KMS-11 (cell line): Measurements from ENCODE around the gene TRIM6.
A peak's percentile ranks its signal among the peaks of the same experiment; 100 is the strongest.
"Not testable (repeated sequence)": the region's sequence is repeated elsewhere in the genome, so short reads cannot be mapped to it uniquely, and the experiment has no call there.

Experiments used
- H2AFZ ChIP-seq: fragments of 200-600 bp; sonication (generic); 2 replicates; pipeline ENCODE4 v1.6.1; 2016; ENCODE audit warnings: antibody characterized with exemption, mixed run types, low read depth
- H3K27ac ChIP-seq: fragments of 200-600 bp; sonication (generic); 2 replicates; pipeline ENCODE4 v1.6.1; 2016; ENCODE audit warnings: mild to moderate bottlenecking, mixed run types
- H3K27me3 ChIP-seq: fragments of 200-600 bp; sonication (generic); 2 replicates; pipeline ENCODE4 v1.6.1; 2017; ENCODE audit warnings: mild to moderate bottlenecking, low read depth, mixed run types, moderate library complexity; ENCODE audit not compliant: insufficient read depth
- H3K36me3 ChIP-seq: fragments of 200-600 bp; sonication (generic); 2 replicates; pipeline ENCODE4 v1.6.1; 2017; ENCODE audit warnings: mild to moderate bottlenecking, mixed run types; ENCODE audit not compliant: insufficient read depth
- H3K4me1 ChIP-seq: fragments of 200-600 bp; sonication (generic); 2 replicates; pipeline ENCODE4 v1.6.1; 2016; ENCODE audit warnings: mild to moderate bottlenecking, low read depth, mixed run types; ENCODE audit not compliant: poor library complexity, severe bottlenecking
- H3K4me2 ChIP-seq: fragments of 200-600 bp; sonication (generic); 2 replicates; pipeline ENCODE4 v1.7.0; 2016; ENCODE audit warnings: mild to moderate bottlenecking, mixed run types
- H3K4me3 ChIP-seq: fragments of 200-600 bp; sonication (generic); IDR thresholded peaks from 2 replicates; pipeline ENCODE4 v1.6.1; 2017; ENCODE audit warnings: low read depth, low read length, mixed read lengths; ENCODE audit not compliant: insufficient read depth
- H3K79me2 ChIP-seq: fragments of 200-600 bp; sonication (generic); 2 replicates; pipeline ENCODE4 v1.6.1; 2016; ENCODE audit warnings: low read depth, mixed run types; ENCODE audit not compliant: insufficient read depth
- H3K9ac ChIP-seq: fragments of 200-600 bp; sonication (generic); 2 replicates; pipeline ENCODE4 v1.6.1; 2016; ENCODE audit warnings: mild to moderate bottlenecking, mixed run types
- H4K20me1 ChIP-seq: fragments of 200-600 bp; sonication (generic); 2 replicates; pipeline ENCODE4 v1.6.1; 2016; ENCODE audit warnings: mild to moderate bottlenecking, mixed run types; ENCODE audit not compliant: insufficient read depth
- CTCF ChIP-seq: fragments of 200-600 bp; sonication (generic); conservative IDR thresholded peaks from 2 replicates; pipeline ENCODE4 v1.6.1; 2017; ENCODE audit warnings: low read depth, mild to moderate bottlenecking, antibody characterized with exemption, low read length, moderate library complexity, mixed read lengths

TRIM6 gene

GRCh38 chr11:5591613-5592012 is 4.8 kb upstream of the TRIM6 start:
- Histone ChIP-seq H2AFZ (no peak overlapping the region), H3K9ac (no peak overlapping the region), H3K4me2 (no peak overlapping the region)

GRCh38 chr11:5592615-5593014 is 3.8 kb upstream of the TRIM6 start:
- no peak overlapping the region for H3K4me2 ChIP-seq
- no peaks in the 10 kb centered on the region for H3K27me3 ChIP-seq
- H3K9ac ChIP-seq: no peak overlapping the region
- no peaks in the 10 kb centered on the region for H3K4me1 ChIP-seq
- no peaks in the 10 kb centered on the region for H3K36me3 ChIP-seq
- no peak overlapping the region for H3K4me3 ChIP-seq
- no peak overlapping the region for H2AFZ ChIP-seq
- TF ChIP-seq CTCF: no peak
- H3K27ac ChIP-seq: no peak overlapping the region
- H4K20me1 ChIP-seq: no peaks in the 10 kb centered on the region
- no peaks in the 10 kb centered on the region for H3K79me2 ChIP-seq

More at GRCh38 chr11:5591613-5592012, 4.8 kb upstream of the TRIM6 start:
- H3K4me3 ChIP-seq: no peak overlapping the region
- no peak overlapping the region for H3K27ac ChIP-seq
- TF ChIP-seq CTCF: no peak
- no peaks in the 10 kb centered on the region for H3K79me2 ChIP-seq
- H3K27me3 ChIP-seq: no peaks in the 10 kb centered on the region
- H3K36me3 ChIP-seq: no peaks in the 10 kb centered on the region
- no peaks in the 10 kb centered on the region for H3K4me1 ChIP-seq
- H4K20me1 ChIP-seq: no peaks in the 10 kb centered on the region

GRCh38 chr11:5593146-5593545 is 3.3 kb upstream of the TRIM6 start:
- TF ChIP-seq CTCF: no peak
- Histone ChIP-seq H3K9ac (no peak overlapping the region), H3K4me3 (no peak overlapping the region), H3K4me1 (no peaks in the 10 kb centered on the region), H2AFZ (no peak overlapping the region), H3K27ac (no peak overlapping the region), H3K27me3 (no peaks in the 10 kb centered on the region), H3K36me3 (no peaks in the 10 kb centered on the region), H3K4me2 (no peak overlapping the region), H4K20me1 (no peaks in the 10 kb centered on the region), H3K79me2 (no peaks in the 10 kb centered on the region)

- Histone ChIP-seq H3K79me2 (no peaks in the 10 kb centered on the region), H3K27ac (no peak overlapping the region), H3K36me3 (no peaks in the 10 kb centered on the region), H3K4me2 (no peak overlapping the region), H3K27me3 (no peaks in the 10 kb centered on the region), H3K4me1 (no peaks in the 10 kb centered on the region), H4K20me1 (no peaks in the 10 kb centered on the region), H3K4me3 (no peak overlapping the region), H2AFZ (no peak overlapping the region), H3K9ac (no peak overlapping the region)
- no peak for TF ChIP-seq CTCF
Measured at GRCh38 chr11:5597953-5598352, 1.5 kb downstream of the TRIM6 start.

- no peaks in the 10 kb centered on the region for H3K36me3 ChIP-seq
- no peak overlapping the region for H3K4me3 ChIP-seq
- no peak overlapping the region for H3K4me2 ChIP-seq
- H3K27ac ChIP-seq: no peak overlapping the region
- no peak overlapping the region for H3K9ac ChIP-seq
- no peaks in the 10 kb centered on the region for H3K79me2 ChIP-seq
- no peaks in the 10 kb centered on the region for H3K4me1 ChIP-seq
- peak; percentile 42 for TF ChIP-seq CTCF
- no peak overlapping the region for H2AFZ ChIP-seq
- no peaks in the 10 kb centered on the region for H3K27me3 ChIP-seq
- H4K20me1 ChIP-seq: no peaks in the 10 kb centered on the region
Measured at GRCh38 chr11:5600374-5600851, 4.0 kb downstream of the TRIM6 start.

- H3K4me2 ChIP-seq, H2AFZ ChIP-seq, H3K79me2 ChIP-seq, H3K27me3 ChIP-seq, H3K36me3 ChIP-seq, H4K20me1 ChIP-seq, H3K4me3 ChIP-seq, H3K4me1 ChIP-seq, H3K27ac ChIP-seq, H3K9ac ChIP-seq: not testable (repeated sequence)
Measured at GRCh38 chr11:5602791-5603190, 6.4 kb downstream of the TRIM6 start.
